ENCODE results near the gene HSP90B1. TPM values are rescaled to one million over a fixed set of nuclear protein-coding genes. Genes with fewer than 3 reads are reported as not detected.

The HSP90B1 gene
- polyA plus RNA-seq, 1 of the 3 experiments (the other 2 are of a cell fraction), result 420 TPM

- no peak overlapping the region for H3K27ac ChIP-seq (ENCODE audit: low read depth in 2 of 2, low read length in 1 of 2)
- no peak overlapping the region for H3K4me2 ChIP-seq
- H3K9ac ChIP-seq, result no peak overlapping the region
- POLR2A ChIA-PET, result interaction anchor here (0.5 kb wide), 1 partner anchor 390 kb away, joined by 3 read pairs; no protein-coding TSS in a partner anchor
- H3K27me3 ChIP-seq (ENCODE audit: insufficient read depth), result no peaks in the 10 kb centered on the region
- CTCF ChIA-PET, result interaction anchor here (1.1 to 3.8 kb wide), 4 partner anchors 10 to 221 kb away, joined by 4 to 18 read pairs (median 5); no protein-coding TSS in a partner anchor
- H3K9me3 ChIP-seq, result no peaks in the 10 kb centered on the region
- H2AFZ ChIP-seq (ENCODE audit: low read depth), result no peak overlapping the region
- peaks cover 0 to 2% of the 10 kb centered on the region in 2 experiments; a peak in 1 of 4 replicates for H3K4me1 ChIP-seq (ENCODE audit: control insufficient read depth in 1 of 2, insufficient read depth in 2 of 2, low read depth in 1 of 2, low read length in 1 of 2)
- no peaks in the 10 kb centered on the region for H3K9me2 ChIP-seq
- H3K36me3 ChIP-seq (replicated peaks in 1 of 2; ENCODE audit: control insufficient read depth in 1 of 2, insufficient read depth in 2 of 2, low read length in 1 of 2), result no peaks in the 10 kb centered on the region
- no peaks in the 10 kb centered on the region for H3F3A ChIP-seq (replicated peaks; ENCODE audit: insufficient read depth)
- H3K79me2 ChIP-seq (ENCODE audit: insufficient read depth), result no peaks in the 10 kb centered on the region
- H3K4me3 ChIP-seq (ENCODE audit: low read depth in 2 of 2, low read length in 1 of 2), result no peak overlapping the region
- H4K20me1 ChIP-seq (ENCODE audit: insufficient read depth), result no peaks in the 10 kb centered on the region
- TF ChIP-seq JUND (IDR thresholded peaks at IDR 0.05) (no peak), REST (IDR thresholded peaks at IDR 0.05; ENCODE audit: low read depth, low read length) (no peak), FOXJ3 (CRISPR knock-in tag; IDR thresholded peaks at IDR 0.05) (no peak), GATA2 (CRISPR knock-in tag; IDR thresholded peaks at IDR 0.05) (no peak), IRF3 (IDR thresholded peaks at IDR 0.05; ENCODE audit: low read depth, low read length) (no peak), RAD21 (IDR thresholded peaks at IDR 0.05; ENCODE audit: low read length) (no peak), FOSL2 (IDR thresholded peaks at IDR 0.05; ENCODE audit: borderline replicate concordance, low read depth) (no peak), CTCF (IDR thresholded peaks at IDR 0.05) (no peak), ZBTB33 (IDR thresholded peaks at IDR 0.05; ENCODE audit: borderline replicate concordance, low read depth) (no peak), SIN3A (IDR thresholded peaks at IDR 0.05; ENCODE audit: borderline replicate concordance, low read depth, low read length) (no peak), RXRA (IDR thresholded peaks at IDR 0.05; ENCODE audit: borderline replicate concordance, low read depth) (no peak)
- 67% methylated on average over 1 of the region's 1 CpG for WGBS (ENCODE audit: low lambda C conversion rate)
- DNase-seq, result no peak
Observed at GRCh38 chr12:103887738-103888137, 42.5 kb upstream of the HSP90B1 start.
